ENCODE measurements around the gene PNPLA7. TPM values are rescaled to one million over a fixed set of nuclear protein-coding genes. Genes with fewer than 3 reads are reported as not detected.
"Not testable (repeated sequence)": the region's sequence is repeated elsewhere in the genome, so short reads cannot be mapped to it uniquely, and the experiment has no call there.

PNPLA7 gene
- total and polyA plus RNA-seq, 2 of the 4 experiments (the other 2 are of a cell fraction) = under 0.01 to 0.89 TPM

GRCh38 chr9:137513136-137513535 is 37.1 kb downstream of the PNPLA7 start:
- H3K18ac ChIP-seq (ENCODE audit: low read depth, low read length); in situ Hi-C loops (cut with MboI; ENCODE audit: low sequenced_read_pairs): not testable (repeated sequence)

More at GRCh38 chr9:137513136-137513535, 37.1 kb downstream of the PNPLA7 start:
- H2BK20ac ChIP-seq (ENCODE audit: low read depth, low read length); H2BK15ac ChIP-seq (ENCODE audit: low read depth, low read length); H3K56ac ChIP-seq (ENCODE audit: extremely low read depth, insufficient read depth, low read length); H2AK5ac ChIP-seq (ENCODE audit: low read depth, low read length); BruUV-seq (replicated peaks); H3K27me3 ChIP-seq (ENCODE audit: control insufficient read depth, insufficient read depth, low read length); H3K4me3 ChIP-seq (ENCODE audit: insufficient read depth, low read depth, low read length); H2BK5ac ChIP-seq (ENCODE audit: low read depth, low read length, poor library complexity, severe bottlenecking); H4K20me1 ChIP-seq (ENCODE audit: insufficient read depth, low read length); H3K4me2 ChIP-seq (ENCODE audit: low read depth, low read length); H4K91ac ChIP-seq (ENCODE audit: insufficient read depth, low read depth, low read length); H3K4ac ChIP-seq (ENCODE audit: low read depth, low read length); H3K23ac ChIP-seq (ENCODE audit: low read depth, low read length); H4K8ac ChIP-seq (ENCODE audit: low read depth in 2 of 2, low read length in 2 of 2); H3K79me1 ChIP-seq (ENCODE audit: low read depth in 1 of 2, low read length in 2 of 2); H3K14ac ChIP-seq (replicated peaks; ENCODE audit: low read depth, low read length); dilution Hi-C loops (cut with HindIII; ENCODE audit: low sequenced_read_pairs, unreplicated experiment); H3K4me1 ChIP-seq (ENCODE audit: control insufficient read depth, insufficient read depth, low read length); DNase-seq; H2BK120ac ChIP-seq (ENCODE audit: low read depth, low read length); POLR2A ChIA-PET (ENCODE audit: unreplicated experiment); H3K27ac ChIP-seq (ENCODE audit: insufficient read depth, low read length); H3K9ac ChIP-seq (ENCODE audit: low read depth, low read length); CTCF ChIA-PET; H2AFZ ChIP-seq (replicated peaks; ENCODE audit: low read length, poor library complexity); H4K5ac ChIP-seq (ENCODE audit: low read depth, low read length); ATAC-seq (ENCODE audit: low read depth); H3K9me1 ChIP-seq (ENCODE audit: insufficient read depth, low read length); H3K36me3 ChIP-seq (ENCODE audit: control insufficient read depth, insufficient read depth, low read length); H3K9me3 ChIP-seq (ENCODE audit: control insufficient read depth, insufficient read depth, low read length); H2AK9ac ChIP-seq (replicated peaks; ENCODE audit: low read depth, low read length, poor library complexity); intact Hi-C loops (cut with micrococcal nuclease): not testable (repeated sequence)
- no CpG with 5 or more reads among the region's 5 CpGs for WGBS, 2 experiments (ENCODE audit: extremely low coverage in 2 of 2, insufficient read length in 1 of 2)

Measured in IMR-90 (cell line).